PC-9 (cell line): Measurements from ENCODE around the gene SOX21. TPM values are rescaled to one million over a fixed set of nuclear protein-coding genes. Genes with fewer than 3 reads are reported as not detected.

ENCODE experiments used
- Bru-seq: library from RNA; stranded (reverse); fragments of 400-500 nt; gene quantifications from one replicate; lab custom pipeline; 2021; lab: Mats Ljungman, UMichigan
- BruChase-seq, 2 experiments: library from RNA; stranded (reverse); fragments of 400-500 nt; gene quantifications; one replicate each; lab custom pipeline; 2021; lab: Mats Ljungman, UMichigan
- BruUV-seq: library from RNA; stranded (reverse); fragments of 400-500 nt; replicated peaks from 2 replicates; lab custom pipeline; 2021; lab: Mats Ljungman, UMichigan
- CTCF ChIA-PET: fragments of 300-600 bp; sonication (Branson Sonifier 250); formaldehyde crosslinking; loops from one replicate; lab custom pipeline; 2022; ENCODE audit warnings: antibody characterized with exemption; lab: Charles Lee
- POLR2A ChIA-PET: fragments of 300-600 bp; sonication (Branson Sonifier 250); formaldehyde crosslinking; loops from one replicate; lab custom pipeline; 2022; ENCODE audit warnings: antibody characterized with exemption; ENCODE audit not compliant: unreplicated experiment; lab: Charles Lee
- DNase-seq, 2 experiments: peaks; one replicate each; pipeline versions ENCODE4 v3.0.0 to v3.0.0-alpha.2; 2015 to 2022; ENCODE audit warnings: mixed read lengths in 1 of 2
- H2AFZ ChIP-seq: fragments of 200-600 bp; sonication (generic); 2 replicates; pipeline ENCODE4 v1.8.1; 2017; ENCODE audit warnings: antibody characterized with exemption
- H3F3A ChIP-seq: fragments of 200-600 bp; sonication (generic); 2 replicates; pipeline ENCODE4 v1.8.1; 2017; ENCODE audit warnings: antibody characterized with exemption, mild to moderate bottlenecking, low read depth; ENCODE audit not compliant: insufficient read depth
- H3K27ac ChIP-seq: fragments of 200-600 bp; sonication (generic); 2 replicates; pipeline ENCODE4 v1.6.1; 2016; ENCODE audit warnings: mixed run types
- H3K27me3 ChIP-seq: fragments of 200-600 bp; sonication (generic); 2 replicates; pipeline ENCODE4 v1.6.1; 2016; ENCODE audit warnings: low read depth, mixed run types; ENCODE audit not compliant: insufficient read depth
- H3K36me3 ChIP-seq: fragments of 200-600 bp; sonication (generic); 2 replicates; pipeline ENCODE4 v1.6.1; 2016; ENCODE audit warnings: low read depth, mixed run types
- H3K4me1 ChIP-seq: fragments of 200-600 bp; sonication (generic); replicated peaks from 2 replicates; pipeline ENCODE4 v1.6.1; 2016; ENCODE audit warnings: mixed run types; ENCODE audit not compliant: insufficient read depth
- H3K4me2 ChIP-seq: fragments of 200-600 bp; sonication (generic); 2 replicates; pipeline ENCODE4 v1.6.1; 2017; ENCODE audit warnings: mixed run types
- H3K4me3 ChIP-seq: fragments of 200-600 bp; sonication (generic); 2 replicates; pipeline ENCODE4 v1.6.1; 2016; ENCODE audit warnings: mixed run types
- H3K79me2 ChIP-seq: fragments of 200-600 bp; sonication (generic); 2 replicates; pipeline ENCODE4 v1.6.1; 2017; ENCODE audit warnings: low read depth, mixed run types
- H3K9me2 ChIP-seq: fragments of 200-600 bp; sonication (generic); 2 replicates; pipeline ENCODE4 v1.8.1; 2017; ENCODE audit warnings: mild to moderate bottlenecking; ENCODE audit not compliant: insufficient read depth
- H3K9me3 ChIP-seq: fragments of 200-600 bp; sonication (generic); 2 replicates; pipeline ENCODE4 v1.8.1; 2016; ENCODE audit warnings: low read depth; ENCODE audit not compliant: insufficient read depth
- H4K20me1 ChIP-seq: fragments of 200-600 bp; sonication (generic); 2 replicates; pipeline ENCODE4 v1.8.1; 2017; ENCODE audit not compliant: insufficient read depth
- EZH2 ChIP-seq: fragments of 200-600 bp; sonication (generic); IDR thresholded peaks from 2 replicates; pipeline ENCODE4 v1.8.0; 2017; ENCODE audit warnings: antibody characterized with exemption, low read depth
- intact Hi-C: fragments of 100-400 bp; cut with micrococcal nuclease; formaldehyde crosslinking; loops from one replicate; pipeline ENCODE4 v1.10.0; 2022; ENCODE audit not compliant: unreplicated experiment
- long read RNA-seq: library from polyadenylated mRNA; stranded (forward); transcript quantifications from one replicate; pipeline ENCODE4 v2.0.0, GENCODE V29; 2022
- total RNA-seq: library from RNA; stranded (reverse); gene quantifications from 2 replicates; pipeline ENCODE4 v1.2.3, GENCODE V29; 2021
- TF ChIP-seq, protein P1 (sequence below): fragments of 200-600 bp; sonication (generic); conservative IDR thresholded peaks from 2 replicates; pipeline ENCODE4 v1.6.1; 2017; ENCODE audit warnings: mixed run types, antibody characterized with exemption, mild to moderate bottlenecking, moderate library complexity

Gene SOX21
- total RNA-seq (not detected in 2 replicates), Bru-seq, nascent RNA (not detected), BruChase-seq, experiment 1, labeled RNA remaining after a 2-hour chase (not detected), BruChase-seq, experiment 2, labeled RNA remaining after a 6-hour chase (not detected)
- long read RNA-seq, result 0 reads

- Histone ChIP-seq H2AFZ (no peak within 1 kb of the TSS), H3K9me2 (no peaks in the 10 kb centered on the region), H4K20me1 (no peaks in the 10 kb centered on the region), H3K4me2 (no peak within 1 kb of the TSS), H3K36me3 (no peaks in the 10 kb centered on the region), H3K27me3 (peaks cover 47% of the 10 kb centered on the region), H3F3A (no peaks in the 10 kb centered on the region), H3K4me3 (no peak within 1 kb of the TSS), H3K79me2 (no peaks in the 10 kb centered on the region), H3K4me1 (no peaks in the 10 kb centered on the region), H3K27ac (no peak within 1 kb of the TSS), H3K9me3 (no peaks in the 10 kb centered on the region)
- no TSS peak for BruUV-seq
- POLR2A ChIA-PET, result no interaction called here
- CTCF ChIA-PET, result no interaction called here
- TF ChIP-seq, protein P1, sequence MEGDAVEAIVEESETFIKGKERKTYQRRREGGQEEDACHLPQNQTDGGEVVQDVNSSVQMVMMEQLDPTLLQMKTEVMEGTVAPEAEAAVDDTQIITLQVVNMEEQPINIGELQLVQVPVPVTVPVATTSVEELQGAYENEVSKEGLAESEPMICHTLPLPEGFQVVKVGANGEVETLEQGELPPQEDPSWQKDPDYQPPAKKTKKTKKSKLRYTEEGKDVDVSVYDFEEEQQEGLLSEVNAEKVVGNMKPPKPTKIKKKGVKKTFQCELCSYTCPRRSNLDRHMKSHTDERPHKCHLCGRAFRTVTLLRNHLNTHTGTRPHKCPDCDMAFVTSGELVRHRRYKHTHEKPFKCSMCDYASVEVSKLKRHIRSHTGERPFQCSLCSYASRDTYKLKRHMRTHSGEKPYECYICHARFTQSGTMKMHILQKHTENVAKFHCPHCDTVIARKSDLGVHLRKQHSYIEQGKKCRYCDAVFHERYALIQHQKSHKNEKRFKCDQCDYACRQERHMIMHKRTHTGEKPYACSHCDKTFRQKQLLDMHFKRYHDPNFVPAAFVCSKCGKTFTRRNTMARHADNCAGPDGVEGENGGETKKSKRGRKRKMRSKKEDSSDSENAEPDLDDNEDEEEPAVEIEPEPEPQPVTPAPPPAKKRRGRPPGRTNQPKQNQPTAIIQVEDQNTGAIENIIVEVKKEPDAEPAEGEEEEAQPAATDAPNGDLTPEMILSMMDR, result no peak
- no peak for TF ChIP-seq EZH2
- DNase-seq, result no peak
- intact Hi-C loops, result no loop called here
These were observed at the start of gene SOX21 for GRCh38 chr13:94712287-94712811. Gene SOX21 (minus strand): TSS chr13:94712545. CDS start chr13:94712049, 496 bp downstream.

DNA sequence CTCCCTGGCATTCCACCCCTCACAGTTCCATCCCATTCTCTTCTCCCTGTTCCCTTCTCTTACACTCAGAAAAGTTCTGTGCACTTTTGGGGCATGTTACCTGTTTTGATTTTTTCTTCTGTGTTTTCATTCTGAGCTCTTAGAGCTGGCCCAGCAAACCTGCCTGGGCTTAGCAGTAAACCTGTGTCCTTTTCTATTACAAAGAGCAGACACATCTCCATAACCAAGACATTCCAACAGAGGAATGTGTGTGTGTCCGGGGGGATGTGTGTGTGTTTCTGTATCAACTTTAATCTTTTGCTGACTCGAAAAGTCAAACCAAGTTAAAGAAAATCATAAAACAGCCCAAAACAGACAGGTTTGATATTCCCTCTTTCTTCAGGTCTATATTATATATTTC is 49.1 kb upstream of the SOX21 start:
- no peaks in the 10 kb centered on the region for H3K9me2 ChIP-seq
- H4K20me1 ChIP-seq, result no peaks in the 10 kb centered on the region
- no peak for DNase-seq
- no peak overlapping the region for H3K4me2 ChIP-seq
- H2AFZ ChIP-seq, result no peak overlapping the region
- H3K27ac ChIP-seq, result no peak overlapping the region
- intact Hi-C loops, result no loop called here
- no TSS peak for BruUV-seq
- H3F3A ChIP-seq, result no peaks in the 10 kb centered on the region
- peaks cover 26% of the 10 kb centered on the region; the same call in 1 of the 2 replicates for H3K27me3 ChIP-seq
- H3K4me3 ChIP-seq, result no peak overlapping the region
- POLR2A ChIA-PET, result no interaction called here
- TF ChIP-seq, protein P1, result no peak
- no peak for TF ChIP-seq EZH2
- no peaks in the 10 kb centered on the region for H3K36me3 ChIP-seq
- H3K4me1 ChIP-seq, result no peaks in the 10 kb centered on the region
- H3K79me2 ChIP-seq, result no peaks in the 10 kb centered on the region
- no peaks in the 10 kb centered on the region for H3K9me3 ChIP-seq
- CTCF ChIA-PET, result no interaction called here

- TF ChIP-seq EZH2, result no peak
- TF ChIP-seq, protein P1, result no peak
- Histone ChIP-seq H3K4me1 (no peaks in the 10 kb centered on the region), H3K4me3 (no peak overlapping the region), H3F3A (no peaks in the 10 kb centered on the region), H3K79me2 (no peaks in the 10 kb centered on the region), H4K20me1 (no peaks in the 10 kb centered on the region), H2AFZ (no peak overlapping the region), H3K27me3 (peaks cover 36% of the 10 kb centered on the region; the same call in 1 of the 2 replicates), H3K9me2 (no peaks in the 10 kb centered on the region), H3K36me3 (no peaks in the 10 kb centered on the region), H3K9me3 (no peaks in the 10 kb centered on the region), H3K27ac (no peak overlapping the region), H3K4me2 (no peak overlapping the region)
- intact Hi-C loops, result no loop called here
- DNase-seq, result no peak
- ChIA-PET POLR2A (no interaction called here), CTCF (no interaction called here)
- BruUV-seq, result no TSS peak
These were observed 46.9 kb upstream of the SOX21 start for GRCh38 chr13:94759120-94759728.
